Hepatocyte (in vitro differentiated cells): ENCODE results near the gene MAST2. TPM values are rescaled to one million over a fixed set of nuclear protein-coding genes. Genes with fewer than 3 reads are reported as not detected.
"Not testable (repeated sequence)": the region's sequence is repeated elsewhere in the genome, so short reads cannot be mapped to it uniquely, and the experiment has no call there.

Experiments
- DNase-seq: peaks from one replicate; pipeline ENCODE4 v3.0.0-alpha.2; 2016; ENCODE audit warnings: low spot score
- H2AFZ ChIP-seq: fragments of 200-600 bp; sonication (generic); 2 replicates; pipeline ENCODE4 v1.6.0; 2016; ENCODE audit warnings: antibody characterized with exemption, mild to moderate bottlenecking
- H3K27ac ChIP-seq: fragments of 200-600 bp; sonication (generic); 2 replicates; pipeline ENCODE4 v1.5.1; 2016; ENCODE audit warnings: mild to moderate bottlenecking
- H3K27me3 ChIP-seq: fragments of 200-600 bp; sonication (generic); 2 replicates; pipeline ENCODE4 v1.6.1; 2016
- H3K36me3 ChIP-seq: fragments of 200-600 bp; sonication (generic); replicated peaks from 2 replicates; pipeline ENCODE4 v1.5.1; 2016; ENCODE audit warnings: low read depth; ENCODE audit not compliant: insufficient read depth
- H3K4me1 ChIP-seq: fragments of 200-600 bp; sonication (generic); 2 replicates; pipeline ENCODE4 v1.5.1; 2016; ENCODE audit warnings: mild to moderate bottlenecking, moderate library complexity; ENCODE audit not compliant: insufficient read depth
- H3K4me2 ChIP-seq: fragments of 200-600 bp; sonication (generic); 2 replicates; pipeline ENCODE4 v1.6.0; 2016
- H3K4me3 ChIP-seq: fragments of 200-600 bp; sonication (generic); 2 replicates; pipeline ENCODE4 v1.5.1; 2016; ENCODE audit warnings: mild to moderate bottlenecking
- H3K79me2 ChIP-seq: fragments of 200-600 bp; sonication (generic); 2 replicates; pipeline ENCODE4 v1.6.0; 2017; ENCODE audit warnings: mild to moderate bottlenecking
- H3K9me2 ChIP-seq: fragments of 200-600 bp; sonication (generic); replicated peaks from 2 replicates; pipeline ENCODE4 v1.6.0; 2017; ENCODE audit warnings: mild to moderate bottlenecking; ENCODE audit not compliant: insufficient read depth
- H3K9me3 ChIP-seq: fragments of 200-600 bp; sonication (generic); 2 replicates; pipeline ENCODE4 v1.5.1; 2016; ENCODE audit warnings: low read depth, mild to moderate bottlenecking
- H4K20me1 ChIP-seq: fragments of 200-600 bp; sonication (generic); 2 replicates; pipeline ENCODE4 v1.6.0; 2016; ENCODE audit warnings: mild to moderate bottlenecking; ENCODE audit not compliant: insufficient read depth, poor library complexity, severe bottlenecking
- EZH2 ChIP-seq: fragments of 200-600 bp; sonication (generic); IDR thresholded peaks from 2 replicates; pipeline ENCODE4 v1.6.1; 2016; ENCODE audit warnings: antibody characterized with exemption, mild to moderate bottlenecking, borderline replicate concordance
- EZH2phosphoT487 ChIP-seq: fragments of 200-600 bp; sonication (generic); IDR thresholded peaks from one replicate; pipeline ENCODE4 v1.6.1; 2018; ENCODE audit warnings: antibody characterized with exemption, mild to moderate bottlenecking, low read depth, moderate library complexity; ENCODE audit not compliant: unreplicated experiment, severe bottlenecking
- WGBS: methylation state at CpG from one replicate; pipeline ENCODE4 v1.1.6; 2016; ENCODE audit warnings: low lambda C conversion rate; ENCODE audit errors: missing lambda C conversion rate; 5-methylcytosine and 5-hydroxymethylcytosine counted together
- polyA plus RNA-seq: library from polyadenylated mRNA; unstranded; fragments of >200 nt; fragmentation: Nextera tagmentation; extraction: Ambion mirVana; gene quantifications from 2 replicates; pipeline ENCODE4 v1.2.1, GENCODE V29; 2016
- total RNA-seq: library from RNA; depleted of rRNA; stranded (reverse); fragments of >200 nt; gene quantifications from 2 replicates; pipeline ENCODE4 v1.2.3, GENCODE V29; 2014
- TF ChIP-seq, protein P1 (sequence below): fragments of 200-600 bp; sonication (generic); IDR thresholded peaks from 2 replicates; pipeline ENCODE4 v1.5.1; 2016; ENCODE audit warnings: antibody characterized with exemption, mild to moderate bottlenecking; ENCODE audit not compliant: poor library complexity

MAST2 gene
- total and polyA plus RNA-seq, 2 experiments from 2014 or later = 25.8 to 33.5 TPM

- peaks cover 20% of the 10 kb centered on the region for H3K79me2 ChIP-seq
- H3K36me3 ChIP-seq = no peaks in the 10 kb centered on the region
- TF ChIP-seq EZH2phosphoT487 (no peak), EZH2 (no peak)
- TF ChIP-seq, protein P1, sequence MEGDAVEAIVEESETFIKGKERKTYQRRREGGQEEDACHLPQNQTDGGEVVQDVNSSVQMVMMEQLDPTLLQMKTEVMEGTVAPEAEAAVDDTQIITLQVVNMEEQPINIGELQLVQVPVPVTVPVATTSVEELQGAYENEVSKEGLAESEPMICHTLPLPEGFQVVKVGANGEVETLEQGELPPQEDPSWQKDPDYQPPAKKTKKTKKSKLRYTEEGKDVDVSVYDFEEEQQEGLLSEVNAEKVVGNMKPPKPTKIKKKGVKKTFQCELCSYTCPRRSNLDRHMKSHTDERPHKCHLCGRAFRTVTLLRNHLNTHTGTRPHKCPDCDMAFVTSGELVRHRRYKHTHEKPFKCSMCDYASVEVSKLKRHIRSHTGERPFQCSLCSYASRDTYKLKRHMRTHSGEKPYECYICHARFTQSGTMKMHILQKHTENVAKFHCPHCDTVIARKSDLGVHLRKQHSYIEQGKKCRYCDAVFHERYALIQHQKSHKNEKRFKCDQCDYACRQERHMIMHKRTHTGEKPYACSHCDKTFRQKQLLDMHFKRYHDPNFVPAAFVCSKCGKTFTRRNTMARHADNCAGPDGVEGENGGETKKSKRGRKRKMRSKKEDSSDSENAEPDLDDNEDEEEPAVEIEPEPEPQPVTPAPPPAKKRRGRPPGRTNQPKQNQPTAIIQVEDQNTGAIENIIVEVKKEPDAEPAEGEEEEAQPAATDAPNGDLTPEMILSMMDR = no peak
- no peak overlapping the region for H3K4me2 ChIP-seq
- H3K4me3 ChIP-seq = no peak overlapping the region
- no peaks in the 10 kb centered on the region for H3K9me3 ChIP-seq
- no peaks in the 10 kb centered on the region for H3K27me3 ChIP-seq
- H3K27ac ChIP-seq = no peak overlapping the region
- H3K9me2 ChIP-seq = no peaks in the 10 kb centered on the region
- no peak for DNase-seq
- H2AFZ ChIP-seq = no peak overlapping the region
- peaks cover 7% of the 10 kb centered on the region for H3K4me1 ChIP-seq
- H4K20me1 ChIP-seq = no peaks in the 10 kb centered on the region
Measured at GRCh38 chr1:45960930-45961715, 157.7 kb downstream of the MAST2 start.

DNA sequence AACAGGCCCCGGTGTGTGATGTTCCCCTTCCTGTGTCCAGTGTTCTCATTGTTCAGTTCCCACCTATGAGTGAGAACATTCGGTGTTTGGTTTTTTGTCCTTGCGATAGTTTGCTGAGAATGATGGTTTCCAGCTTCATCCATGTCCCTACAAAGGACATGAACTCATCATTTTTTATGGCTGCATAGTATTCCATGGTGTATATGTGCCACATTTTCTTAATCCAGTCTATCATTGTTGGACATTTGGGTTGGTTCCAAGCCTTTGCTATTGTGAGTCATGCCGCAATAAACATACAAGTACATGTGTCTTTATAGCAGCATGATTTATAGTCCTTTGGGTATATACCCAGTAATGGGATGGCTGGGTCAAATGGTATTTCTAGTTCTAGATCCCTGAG is 158.5 kb downstream of the MAST2 start:
- not testable (repeated sequence) for H3K4me1 ChIP-seq, H3K9me3 ChIP-seq, DNase-seq, H3K4me3 ChIP-seq, H3K9me2 ChIP-seq, H3K36me3 ChIP-seq, H3K27ac ChIP-seq, H4K20me1 ChIP-seq, H3K4me2 ChIP-seq, H3K27me3 ChIP-seq, H2AFZ ChIP-seq
- WGBS = 100% methylated on average over 4 of the region's 4 CpGs
- peaks cover 24% of the 10 kb centered on the region for H3K79me2 ChIP-seq

DNA sequence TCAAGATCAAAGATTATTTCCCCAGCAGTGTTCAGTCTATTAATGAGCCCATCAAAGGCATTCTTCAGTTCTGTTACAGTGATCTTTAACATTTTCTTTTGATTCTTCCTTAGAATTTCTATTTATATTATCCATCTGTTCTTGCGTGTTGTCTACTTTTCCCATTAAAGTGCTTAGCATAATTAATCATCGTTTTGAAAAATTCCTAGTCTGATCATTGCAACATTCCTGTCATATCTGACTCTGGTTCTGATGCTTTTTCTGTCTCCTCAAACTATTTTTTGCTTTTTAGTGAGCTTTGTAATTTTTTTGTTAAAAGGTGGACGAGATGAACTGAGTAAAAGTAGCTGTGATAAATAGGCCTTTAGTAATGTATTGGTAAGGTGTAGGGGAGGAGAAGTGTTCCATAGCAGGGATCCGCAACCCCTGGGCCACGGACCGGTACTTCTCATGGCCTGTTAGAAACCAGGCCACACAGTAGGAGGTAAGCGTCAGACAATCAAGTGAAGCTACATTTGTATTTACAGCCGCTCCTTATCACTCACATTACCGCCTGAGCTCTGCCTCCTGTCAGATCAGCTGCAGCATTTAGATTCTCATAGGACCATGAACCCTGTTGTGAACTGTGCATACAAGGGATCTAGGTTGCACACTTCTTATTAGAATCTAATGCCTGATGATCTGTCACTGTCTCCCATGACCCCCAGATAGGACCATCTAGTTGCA is 165.7 kb downstream of the MAST2 start:
- Histone ChIP-seq H3K36me3 (no peaks in the 10 kb centered on the region), H2AFZ (no peak overlapping the region), H3K79me2 (peaks cover 14% of the 10 kb centered on the region), H3K9me3 (no peaks in the 10 kb centered on the region), H4K20me1 (no peaks in the 10 kb centered on the region), H3K27ac (peak overlapping the region; percentile 41), H3K9me2 (no peaks in the 10 kb centered on the region), H3K4me3 (no peak overlapping the region), H3K27me3 (no peaks in the 10 kb centered on the region), H3K4me1 (no peaks in the 10 kb centered on the region), H3K4me2 (no peak overlapping the region)
- WGBS = 69% methylated on average over 9 of the region's 9 CpGs
- TF ChIP-seq EZH2phosphoT487 (no peak), EZH2 (no peak)
- TF ChIP-seq, protein P1 = no peak
- no peak for DNase-seq

DNA sequence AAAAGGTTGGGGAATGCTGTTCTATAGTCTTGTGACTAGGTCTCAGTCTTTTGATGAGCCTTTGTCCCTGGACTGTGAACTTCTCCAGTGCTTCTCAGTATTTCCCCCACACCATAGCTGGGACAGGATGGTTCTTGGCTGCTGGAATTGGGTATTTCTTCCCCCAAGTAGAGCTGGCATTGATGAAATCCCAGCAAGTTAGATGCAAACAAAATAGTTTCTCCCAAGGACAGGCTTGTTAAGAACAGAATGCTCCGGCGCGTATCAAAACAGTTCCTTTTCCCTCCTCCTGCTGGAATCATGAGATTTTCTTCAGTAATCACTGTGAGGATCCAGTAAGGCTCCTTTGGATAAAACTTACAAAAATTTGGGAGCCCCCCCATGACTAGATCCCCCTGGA is 166.5 kb downstream of the MAST2 start:
- no peak for DNase-seq
- peaks cover 13% of the 10 kb centered on the region for H3K79me2 ChIP-seq
- H3K4me3 ChIP-seq = no peak overlapping the region
- H2AFZ ChIP-seq = no peak overlapping the region
- no peaks in the 10 kb centered on the region for H3K36me3 ChIP-seq
- H3K9me2 ChIP-seq = no peaks in the 10 kb centered on the region
- H3K4me1 ChIP-seq = no peaks in the 10 kb centered on the region
- peak overlapping the region; percentile 41 for H3K27ac ChIP-seq
- no peak overlapping the region for H3K4me2 ChIP-seq
- H3K9me3 ChIP-seq = no peaks in the 10 kb centered on the region
- TF ChIP-seq EZH2phosphoT487 (no peak), EZH2 (no peak)
- TF ChIP-seq, protein P1 = no peak
- no peaks in the 10 kb centered on the region for H3K27me3 ChIP-seq
- 89% methylated on average over 3 of the region's 3 CpGs for WGBS
- no peaks in the 10 kb centered on the region for H4K20me1 ChIP-seq
